Cardiac septum (tissue), 1 donor: ENCODE results near the gene SCD5. TPM values are rescaled to one million over a fixed set of nuclear protein-coding genes. Genes with fewer than 3 reads are reported as not detected.

Experiments
- DNase-seq: peaks from one replicate; pipeline ENCODE4 v3.0.0-alpha.2; 2020; ENCODE audit warnings: low spot score
- intact Hi-C: fragments of 100-400 bp; cut with DNase I; formaldehyde crosslinking; loops from one replicate; pipeline ENCODE4 v1.14.0; 2022
- total RNA-seq: library from RNA; stranded (reverse); fragmentation: NEBNext Ultra II Directional; extraction: Animal tissue kit (Norgen Biotek cat#: 25700); gene quantifications from one replicate; pipeline ENCODE4 v1.2.1, GENCODE V29; 2021
- donor health status: DM: no; HTN: no; CAD: no.

The SCD5 gene
- total RNA-seq, 1 donor from 2014 or later = 2.1 TPM

- DNase-seq = peak; percentile 61
- intact Hi-C loops = no loop called here
Observed at GRCh38 chr4:82776925-82777542, 21.6 kb downstream of the SCD5 start.

GRCh38 chr4:82775243-82775642 is 23.4 kb downstream of the SCD5 start:
- DNase-seq = peak; percentile 55
- intact Hi-C loops = no loop called here

- intact Hi-C loops = no loop called here
- DNase-seq = no peak
Observed at GRCh38 chr4:82774711-82775171, 23.9 kb downstream of the SCD5 start.

GRCh38 chr4:82773057-82773456 is 25.5 kb downstream of the SCD5 start:
- intact Hi-C loops = no loop called here
- DNase-seq = no peak

GRCh38 chr4:82770607-82771006 is 28.0 kb downstream of the SCD5 start:
- no peak for DNase-seq
- intact Hi-C loops = no loop called here

- intact Hi-C loops = no loop called here
- no peak for DNase-seq
Observed at GRCh38 chr4:82765134-82765533, 33.5 kb downstream of the SCD5 start.

GRCh38 chr4:82761229-82761628 is 37.4 kb downstream of the SCD5 start:
- DNase-seq = no peak
- intact Hi-C loops = no loop called here

- intact Hi-C loops = no loop called here
- DNase-seq = peak; percentile 68
Observed at GRCh38 chr4:82758701-82759685, 39.6 kb downstream of the SCD5 start.

GRCh38 chr4:82756061-82756460 is 42.5 kb downstream of the SCD5 start:
- intact Hi-C loops = no loop called here

GRCh38 chr4:82755650-82756049 is 42.9 kb downstream of the SCD5 start:
- intact Hi-C loops = no loop called here
- DNase-seq = no peak

More at GRCh38 chr4:82756061-82756460, 42.5 kb downstream of the SCD5 start:
- peak; percentile 56 for DNase-seq

GRCh38 chr4:82754513-82755165 is 44.0 kb downstream of the SCD5 start:
- intact Hi-C loops = no loop called here
- peak; percentile 39 for DNase-seq

- intact Hi-C loops = no loop called here
Observed at GRCh38 chr4:82753725-82754410, 44.7 kb downstream of the SCD5 start.

GRCh38 chr4:82753238-82753637 is 45.4 kb downstream of the SCD5 start:
- peak; percentile 46 for DNase-seq
- intact Hi-C loops = no loop called here

More at GRCh38 chr4:82753725-82754410, 44.7 kb downstream of the SCD5 start:
- DNase-seq = peak; percentile 58

- intact Hi-C loops = no loop called here
- DNase-seq = no peak
Observed at GRCh38 chr4:82748810-82749470, 49.7 kb downstream of the SCD5 start.

GRCh38 chr4:82747686-82748575 is 50.7 kb downstream of the SCD5 start:
- intact Hi-C loops = no loop called here
- DNase-seq = no peak

- no peak for DNase-seq
Observed at GRCh38 chr4:82746705-82747574, 51.7 kb downstream of the SCD5 start.

GRCh38 chr4:82745173-82745842 is 53.3 kb downstream of the SCD5 start:
- intact Hi-C loops = no loop called here
- DNase-seq = no peak

More at GRCh38 chr4:82746705-82747574, 51.7 kb downstream of the SCD5 start:
- intact Hi-C loops = no loop called here
